DMS114 treated with DMSO at 0.1 percent for 48 hours (cell line): ENCODE measurements around the gene CADPS.

Experiments
- DNase-seq: peaks from one replicate; lab custom pipeline; 2025; ENCODE audit not compliant: unreplicated experiment; lab: John Stamatoyannopoulos, UW

The CADPS gene

DNA sequence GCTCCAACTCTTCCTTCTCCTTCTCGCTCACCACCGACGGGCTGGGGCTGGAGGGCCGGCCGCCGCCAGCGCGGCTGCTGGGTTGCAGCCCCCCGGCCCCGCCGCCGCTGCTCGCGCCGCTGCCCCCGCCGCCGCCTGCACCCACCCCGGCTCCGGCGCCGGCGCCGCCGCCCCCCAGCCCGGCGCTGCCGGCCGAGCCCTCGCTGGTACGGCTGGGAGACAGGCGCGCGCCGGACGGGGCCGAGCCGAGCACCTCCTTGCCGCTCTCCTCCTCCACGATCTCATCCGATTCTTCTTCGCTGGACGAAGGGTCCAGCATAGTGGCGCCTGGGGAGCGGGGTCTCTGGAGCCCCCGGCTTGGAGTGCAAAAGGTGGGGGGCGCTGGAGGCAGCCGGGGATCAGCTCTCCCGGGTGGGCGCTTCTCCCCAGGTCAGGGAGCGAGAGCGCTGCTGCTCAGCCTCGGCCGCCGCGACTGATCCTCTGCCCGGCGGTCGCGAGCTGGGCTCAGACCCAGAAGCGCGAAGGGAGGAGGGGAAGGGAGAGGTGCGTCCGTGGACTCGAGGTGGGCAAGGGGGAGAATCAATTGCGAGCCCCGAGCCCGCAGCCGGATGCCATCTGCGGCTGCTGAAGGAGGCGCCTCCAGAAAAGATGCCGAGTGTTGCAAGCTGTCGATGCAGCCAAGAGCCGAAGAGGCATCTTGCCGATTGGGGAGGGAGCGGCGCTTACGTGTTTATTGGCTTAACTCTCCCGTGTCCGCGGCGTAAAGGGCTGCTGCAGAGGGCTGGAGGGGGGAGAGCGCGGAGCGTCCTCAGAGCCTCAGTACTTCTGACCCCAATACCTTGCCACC lies at the start of gene CADPS:
Gene CADPS (minus strand): TSS at position 706 of the 847 bp plus-strand sequence. CDS start 387 bp downstream, at position 319.
- no peak for DNase-seq

DNA sequence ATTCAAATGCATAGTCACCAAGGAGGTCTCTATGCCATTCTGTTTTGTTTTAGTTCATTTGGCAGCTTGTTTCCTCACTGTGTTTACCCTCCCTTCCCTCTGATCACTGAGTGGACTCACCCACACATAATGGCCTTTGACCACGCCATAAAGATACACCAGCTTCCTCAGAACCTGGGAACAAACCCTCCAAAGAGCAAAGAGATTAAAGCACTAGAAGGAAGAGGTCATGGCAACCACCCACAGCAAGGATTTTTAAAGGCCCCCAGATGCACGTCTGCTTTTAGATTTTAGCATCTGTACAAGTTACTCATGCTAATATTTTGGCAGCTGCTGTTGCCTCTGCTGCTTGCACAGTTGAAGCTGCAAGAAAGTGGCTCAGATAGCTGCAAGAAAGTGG lies 47.9 kb upstream of the CADPS start:
- DNase-seq = no peak

- no peak for DNase-seq
Observed at GRCh38 chr3:62922326-62922725, 47.1 kb upstream of the CADPS start.

DNA sequence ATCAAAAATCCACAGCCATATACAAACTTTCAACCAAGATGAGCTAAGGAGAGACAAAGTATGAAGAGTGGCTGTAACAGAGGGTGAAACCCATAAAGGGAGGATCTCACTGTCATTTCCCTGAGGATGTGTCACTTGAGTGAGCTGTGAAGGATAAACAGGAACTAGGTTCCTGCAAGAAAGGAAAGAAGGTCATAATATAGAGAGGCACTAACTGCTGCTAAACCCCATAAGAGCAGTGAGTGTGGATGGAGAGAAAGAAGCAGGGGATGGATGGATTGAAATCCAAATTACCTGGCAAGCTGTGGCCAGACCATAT lies 45.2 kb upstream of the CADPS start:
- no peak for DNase-seq

GRCh38 chr3:62919784-62920465 lies 44.7 kb upstream of the CADPS start:
- no peak for DNase-seq

- DNase-seq = no peak
Observed at GRCh38 chr3:62918777-62919176, 43.6 kb upstream of the CADPS start.

DNA sequence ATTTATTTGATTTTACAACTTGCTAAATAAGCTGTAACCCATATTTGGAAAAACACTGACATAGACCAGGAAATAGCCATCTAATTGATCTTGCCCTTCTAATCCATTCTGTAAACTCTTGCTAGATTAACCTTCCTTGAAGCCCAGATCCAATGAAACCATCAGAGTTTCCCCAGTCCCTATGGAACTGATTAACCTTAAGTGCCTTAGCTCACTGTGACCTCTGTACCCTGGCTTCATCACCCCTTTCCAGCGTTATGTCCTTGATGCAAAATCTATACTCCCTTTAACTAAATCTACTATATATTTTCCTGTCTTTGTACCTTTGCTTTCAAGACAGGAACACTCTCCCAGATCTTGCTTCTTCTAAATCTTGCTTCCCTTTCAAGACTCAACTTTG lies 42.9 kb upstream of the CADPS start:
- DNase-seq = no peak

GRCh38 chr3:62911526-62911925 lies 36.3 kb upstream of the CADPS start:
- DNase-seq = no peak

DNA sequence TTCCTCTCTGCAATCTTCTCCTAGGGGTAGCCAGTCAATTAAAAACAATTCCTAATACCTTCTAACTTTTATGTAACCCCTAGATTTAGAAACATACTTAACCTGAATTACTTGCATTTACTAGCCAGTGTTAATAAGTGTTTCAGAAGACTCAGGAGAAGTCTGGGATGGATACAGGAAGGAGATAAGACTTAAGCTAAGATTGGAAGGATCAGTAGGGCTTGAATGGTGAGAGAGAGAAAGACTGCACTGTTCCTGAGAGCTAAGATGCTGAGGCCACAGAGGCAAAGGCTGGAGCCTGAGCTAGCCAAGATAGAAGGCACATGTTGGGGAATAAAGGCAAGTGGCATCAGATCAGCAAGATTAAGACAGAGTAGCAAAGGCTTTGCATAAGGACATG lies 30.1 kb upstream of the CADPS start:
- DNase-seq = no peak

DNA sequence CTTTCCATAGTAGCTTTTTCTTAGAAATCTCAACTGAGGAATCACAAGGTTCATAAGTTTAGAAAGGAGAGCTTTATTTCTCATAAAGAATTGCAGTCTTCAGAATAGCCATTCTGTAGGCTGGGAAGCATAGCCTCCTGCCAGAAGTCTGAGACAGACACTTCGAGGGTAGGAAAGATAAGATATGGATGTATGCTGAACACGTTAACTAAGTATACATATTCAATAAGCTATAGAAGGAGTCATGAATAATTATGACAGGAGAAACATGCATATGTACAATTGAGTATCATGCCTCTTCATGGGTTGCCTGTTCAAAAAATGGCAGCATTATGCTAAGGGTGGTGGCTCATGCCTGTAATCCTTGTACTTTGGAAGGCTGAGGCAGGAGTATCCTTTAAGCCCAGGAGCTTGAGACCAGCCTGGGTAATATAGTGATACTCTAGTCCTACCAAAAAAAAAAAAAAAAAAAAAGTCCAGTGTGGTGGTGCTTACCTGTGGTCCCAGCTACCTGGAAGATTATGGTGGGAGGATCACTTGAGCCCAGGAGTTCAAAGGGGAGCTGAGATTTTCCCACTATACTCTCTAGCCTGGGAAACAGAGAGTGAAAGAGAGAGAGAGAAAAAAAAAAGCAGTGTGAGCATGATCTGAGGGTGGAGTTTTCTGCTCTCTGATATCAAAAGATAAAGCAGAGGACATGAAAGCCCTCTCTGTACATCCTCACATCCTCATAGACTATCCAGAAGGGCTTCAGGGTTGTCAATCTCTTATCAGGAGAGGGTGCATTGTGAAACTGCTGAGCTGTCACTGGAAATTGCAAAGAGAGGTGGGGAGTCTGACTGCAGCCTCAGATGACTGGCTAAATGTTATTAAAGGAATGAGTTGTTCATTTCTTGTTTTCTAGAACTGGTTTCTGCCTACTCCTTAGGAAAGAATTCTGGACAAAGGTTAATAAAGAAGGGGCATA lies 23.6 kb upstream of the CADPS start:
- no peak for DNase-seq

- DNase-seq = no peak
Observed at GRCh38 chr3:62895901-62896300, 20.7 kb upstream of the CADPS start.

DNA sequence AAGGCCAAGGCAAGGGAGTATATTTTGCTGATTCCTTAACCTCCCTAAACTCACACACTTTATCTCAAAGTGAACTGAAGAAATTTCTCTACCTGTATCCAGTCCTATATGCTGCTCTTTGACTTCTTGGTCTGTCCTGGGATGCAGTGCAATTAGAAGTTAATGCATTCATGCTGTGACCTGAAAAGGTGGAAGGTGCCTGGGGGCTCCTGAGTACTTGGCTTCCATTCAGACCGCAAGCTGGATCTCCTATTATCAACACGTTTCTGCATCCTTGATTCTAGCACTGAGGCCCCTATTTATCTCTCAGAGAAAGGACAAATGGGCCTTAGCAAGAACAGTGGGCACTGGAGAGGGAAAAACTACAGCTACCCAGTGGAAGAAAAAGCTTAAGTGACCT lies 17.7 kb upstream of the CADPS start:
- DNase-seq = no peak

GRCh38 chr3:62892045-62892444 lies 16.8 kb upstream of the CADPS start:
- no peak for DNase-seq

DNA sequence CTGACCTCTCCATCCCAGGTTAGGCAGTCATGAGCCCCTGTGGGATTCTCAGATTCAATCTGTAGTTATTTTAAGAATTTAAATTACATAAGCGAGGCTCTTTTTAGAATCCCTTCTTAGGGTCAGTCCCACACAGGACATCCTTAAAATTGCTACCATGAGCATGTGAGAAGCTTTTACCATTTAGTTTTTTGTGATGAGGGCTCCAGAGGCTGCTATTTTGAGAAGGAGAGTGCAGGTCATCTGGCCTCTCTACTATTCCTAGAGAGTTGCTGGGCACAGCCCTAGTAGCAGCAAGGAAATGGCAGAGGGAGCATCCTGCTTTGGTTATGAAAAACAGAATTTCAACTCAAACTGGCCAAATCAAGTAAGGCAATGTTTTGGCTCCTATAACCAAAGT lies 13.6 kb upstream of the CADPS start:
- DNase-seq = no peak

- DNase-seq = no peak
Observed at GRCh38 chr3:62888180-62888579, 13.0 kb upstream of the CADPS start.

GRCh38 chr3:62885136-62885535 lies 9.9 kb upstream of the CADPS start:
- DNase-seq = no peak

- DNase-seq = no peak
Observed at GRCh38 chr3:62884096-62884870, 9.1 kb upstream of the CADPS start.

GRCh38 chr3:62882676-62883200 lies 7.5 kb upstream of the CADPS start:
- no peak for DNase-seq

DNA sequence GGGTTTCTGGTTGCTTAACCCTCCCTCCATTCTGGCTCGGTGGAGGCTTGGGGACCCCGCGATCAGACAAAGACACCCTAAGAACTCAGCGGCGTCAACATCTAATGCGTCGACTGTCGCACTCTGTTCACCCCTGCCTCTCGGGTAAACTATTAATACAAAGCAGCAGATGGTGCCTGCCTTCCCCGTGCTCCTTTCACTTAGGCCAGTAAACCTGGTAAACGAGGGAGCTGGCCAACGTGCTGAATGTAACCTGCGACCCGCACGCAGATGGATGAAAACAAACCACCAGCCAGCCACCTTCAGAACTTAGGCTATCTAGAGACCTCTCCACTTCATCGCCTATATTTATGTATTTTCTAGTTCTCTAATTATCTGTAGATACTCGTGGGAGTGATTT lies 848 bp upstream of the CADPS start:
- DNase-seq = no peak

DNA sequence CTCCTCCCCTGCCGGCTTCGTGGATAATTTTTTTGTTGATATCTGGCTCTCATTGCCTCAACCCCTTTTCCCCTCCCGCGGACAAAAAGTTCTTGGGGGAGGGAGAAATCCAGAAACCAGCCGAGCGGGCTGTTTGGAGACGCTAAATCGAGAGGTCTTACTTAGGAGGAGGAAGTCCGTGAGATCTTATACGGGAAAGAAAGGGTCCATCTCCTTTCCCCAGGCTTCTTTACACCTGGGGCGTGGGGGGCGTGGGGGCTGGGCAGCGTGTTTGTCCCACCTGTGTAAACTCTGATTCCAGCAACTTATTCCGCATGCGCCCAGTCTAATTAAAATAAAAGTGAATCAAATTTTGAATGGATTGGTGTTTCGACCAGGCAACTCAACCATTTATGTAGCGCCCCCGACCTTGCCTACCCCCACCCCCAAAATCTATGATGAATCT lies 364 bp upstream of the CADPS start:
- no peak for DNase-seq
